Body of pancreas (tissue), 4 donors: ENCODE results near the gene RAB10. TPM values are rescaled to one million over a fixed set of nuclear protein-coding genes. Genes with fewer than 3 reads are reported as not detected.
A peak's percentile ranks its signal among the peaks of the same experiment; 100 is the strongest.

Experiments
- ATAC-seq: fragments of 150-250 bp; one replicate; pipeline ENCODE4 v1.9.1; 2016
- DNase-seq, 4 donors: peaks; one replicate each; pipeline ENCODE4 v3.0.0-alpha.2; 2019
- H3K27ac ChIP-seq, 4 donors: fragments of 200-600 bp; sonication (generic); 1 replicate in 3 of 4; 2 replicates in 1 of 4; pipeline versions ENCODE4 v1.5.1 to v1.6.1; 2016 to 2019; ENCODE audit warnings: mild to moderate bottlenecking in 1 of 4, mixed read lengths in 1 of 4, moderate library complexity in 1 of 4
- H3K27me3 ChIP-seq, 2 donors: fragments of 200-600 bp; sonication (generic); one replicate each; pipeline ENCODE4 v1.6.0; 2016; ENCODE audit warnings: mild to moderate bottlenecking in 1 of 2
- H3K36me3 ChIP-seq, 2 donors: fragments of 200-600 bp; sonication (generic); replicated peaks in 1 of 2; 2 replicates each; pipeline ENCODE4 v1.5.1; 2016; ENCODE audit warnings: low read depth in 2 of 2; ENCODE audit not compliant: insufficient read depth in 1 of 2
- H3K4me1 ChIP-seq: fragments of 200-600 bp; sonication (generic); one replicate; pipeline ENCODE4 v1.6.0; 2016
- H3K4me3 ChIP-seq, 2 donors: fragments of 200-600 bp; sonication (generic); 1 replicate in 1 of 2; 2 replicates in 1 of 2; pipeline ENCODE4 v1.5.1; 2016 to 2019
- H3K9me3 ChIP-seq, 3 donors: fragments of 200-600 bp; sonication (generic); 1 replicate in 2 of 3; 2 replicates in 1 of 3; pipeline ENCODE4 v1.5.1; 2016
- CTCF ChIP-seq, 7 experiments: fragments of 450-650 bp in 4 of 7; fragments of 200-600 bp in 3 of 7; sonication (generic) in 3 of 7; IDR thresholded peaks; one replicate each; pipeline ENCODE4 v1.5.1; 2016 to 2019; ENCODE audit warnings: antibody characterized with exemption in 7 of 7
- POLR2A ChIP-seq, 3 donors: fragments of 450-650 bp; IDR thresholded peaks; one replicate each; pipeline ENCODE4 v1.6.1; 2016; ENCODE audit warnings: antibody characterized with exemption in 3 of 3, mild to moderate bottlenecking in 2 of 3
- WGBS, 2 donors: methylation state at CpG; one replicate each; pipeline ENCODE4 v1.1.5; 2017; 5-methylcytosine and 5-hydroxymethylcytosine counted together
- intact Hi-C: fragments of 100-400 bp; cut with DNase I; formaldehyde crosslinking; loops from one replicate; pipeline ENCODE4 v1.15.1; 2023
- total RNA-seq, 2 donors: library from RNA; depleted of rRNA; stranded (reverse); fragments of >200 nt; gene quantifications; one replicate each; pipeline ENCODE4 v1.1.0, GENCODE V29; 2016

The RAB10 gene
- total RNA-seq, 2 donors from 2014 or later = 41.5 to 115 TPM

GRCh38 chr2:26039603-26040323, 5.9 kb downstream of the RAB10 start:
- peaks cover 57% of the 10 kb centered on the region for H3K4me1 ChIP-seq
- H3K27ac ChIP-seq = no peak overlapping the region
- intact Hi-C loops = no loop called here
- 73 to 77% methylated on average over 9 of the region's 9 CpGs for WGBS, 2 donors
- ATAC-seq (no peak), DNase-seq (no peak)
- H3K9me3 ChIP-seq = no peaks in the 10 kb centered on the region
- TF ChIP-seq CTCF (IDR thresholded peaks at IDR 0.05) = no peak
- no peak for TF ChIP-seq POLR2A (IDR thresholded peaks at IDR 0.05)
- H3K27me3 ChIP-seq = no peaks in the 10 kb centered on the region
- H3K4me3 ChIP-seq = no peak overlapping the region
- no peaks in the 10 kb centered on the region for H3K36me3 ChIP-seq

- H3K36me3 ChIP-seq = no peaks in the 10 kb centered on the region
- H3K4me1 ChIP-seq = peaks cover 34% of the 10 kb centered on the region
- H3K4me3 ChIP-seq = no peak overlapping the region
- no peaks in the 10 kb centered on the region for H3K9me3 ChIP-seq
- intact Hi-C loops = no loop called here
- no peak overlapping the region for H3K27ac ChIP-seq
- TF ChIP-seq POLR2A (IDR thresholded peaks at IDR 0.05) (no peak), CTCF (IDR thresholded peaks at IDR 0.05) (no peak)
- H3K27me3 ChIP-seq = no peaks in the 10 kb centered on the region
- ATAC-seq = no peak
- DNase-seq = no peak
- 85 to 91% methylated on average over 5 of the region's 5 CpGs for WGBS, 2 donors
These were observed 9.2 kb downstream of the RAB10 start for GRCh38 chr2:26043109-26043508.

- peak; percentile 53 to 67 (median 60) for DNase-seq
- WGBS, 2 donors = 29 to 34% methylated on average over 8 of the region's 8 CpGs
- ATAC-seq = peak; percentile 60
- TF ChIP-seq POLR2A (IDR thresholded peaks at IDR 0.05) (no peak), CTCF (IDR thresholded peaks at IDR 0.05) (no peak)
- H3K27ac ChIP-seq = peak overlapping the region in 3 of 4 donors; percentile 53 to 66 (median 54)
- H3K9me3 ChIP-seq = no peaks in the 10 kb centered on the region
- H3K27me3 ChIP-seq = no peaks in the 10 kb centered on the region
- H3K36me3 ChIP-seq = no peaks in the 10 kb centered on the region
- H3K4me3 ChIP-seq = no peak overlapping the region
- intact Hi-C loops = no loop called here
- H3K4me1 ChIP-seq = peaks cover 28% of the 10 kb centered on the region
These were observed 10.2 kb downstream of the RAB10 start for GRCh38 chr2:26043862-26044696.

GRCh38 chr2:26048791-26049190, 14.9 kb downstream of the RAB10 start:
- Histone ChIP-seq H3K4me3 (no peak overlapping the region), H3K27me3 (no peaks in the 10 kb centered on the region), H3K27ac (no peak overlapping the region), H3K4me1 (peaks cover 17% of the 10 kb centered on the region), H3K9me3 (no peaks in the 10 kb centered on the region), H3K36me3 (no peaks in the 10 kb centered on the region)
- no peak for ATAC-seq
- no peak for DNase-seq
- no peak for TF ChIP-seq CTCF (IDR thresholded peaks at IDR 0.05)
- no peak for TF ChIP-seq POLR2A (IDR thresholded peaks at IDR 0.05)
- intact Hi-C loops = no loop called here
- 91 to 92% methylated on average over 3 of the region's 3 CpGs for WGBS, 2 donors
